Psoas muscle (tissue), 8 donors: ENCODE data around the gene UAP1L1. TPM values are rescaled to one million over a fixed set of nuclear protein-coding genes. Genes with fewer than 3 reads are reported as not detected.

ENCODE experiments used
- ATAC-seq, 4 donors: fragments of 200-7000 bp; cut with Tn5 transposase; one replicate each; pipeline ENCODE4 v1.9.1; 2020; ENCODE audit warnings: moderate library complexity in 3 of 4, mild to moderate bottlenecking in 2 of 4
- DNase-seq, 2 donors: peaks; one replicate each; pipeline ENCODE4 v3.0.0-alpha.2; 2020
- H3K27ac ChIP-seq: fragments of 200-600 bp; one replicate; pipeline ENCODE4 v1.8.0; 2022
- H3K27me3 ChIP-seq, 3 donors: fragments of 200-600 bp in 1 of 3; one replicate each; pipeline versions ENCODE4 v1.6.1 to v1.8.0; 2013 to 2022; ENCODE audit warnings: low read length in 2 of 3, mild to moderate bottlenecking in 2 of 3, moderate library complexity in 1 of 3; ENCODE audit not compliant: insufficient read depth in 3 of 3
- H3K36me3 ChIP-seq, 2 donors: fragments of 200-600 bp in 1 of 2; one replicate each; pipeline versions ENCODE4 v1.6.1 to v1.8.0; 2013 to 2022; ENCODE audit warnings: low read depth in 1 of 2, mild to moderate bottlenecking in 1 of 2, moderate library complexity in 1 of 2; ENCODE audit not compliant: insufficient read depth in 1 of 2
- H3K4me1 ChIP-seq: fragments of 200-600 bp; one replicate; pipeline ENCODE4 v1.8.0; 2022
- H3K4me3 ChIP-seq: fragments of 200-600 bp; one replicate; pipeline ENCODE4 v1.8.0; 2022; ENCODE audit warnings: mild to moderate bottlenecking
- H3K9me3 ChIP-seq: fragments of 200-600 bp; one replicate; pipeline ENCODE4 v1.8.0; 2022
- WGBS, 3 donors: extraction: QIAGEN DNeasy Blood & Tissue Kit; methylation state at CpG; one replicate each; pipeline versions ENCODE4 v1.1.6 to v1.1.7; 2013; 5-methylcytosine and 5-hydroxymethylcytosine counted together
- intact Hi-C, 2 donors: fragments of 100-400 bp; cut with DNase I; formaldehyde crosslinking; loops; one replicate each; pipeline versions ENCODE4 v1.11.0 to v1.14.2; 2022
- polyA plus RNA-seq, 3 donors: library from polyadenylated mRNA; stranded (reverse); fragments of 200-250 nt; gene quantifications; one replicate each; pipeline ENCODE4 v1.2.3, GENCODE V29; 2013
- total RNA-seq, 4 donors: library from RNA; stranded (reverse); fragmentation: NEBNext Ultra II Directional in 2 of 4; extraction: Animal tissue kit (Norgen Biotek cat#: 25700) in 2 of 4; gene quantifications; one replicate each; pipeline versions ENCODE4 v1.2.1 to v1.2.4, GENCODE V29; 2021 to 2023
- TF ChIP-seq, protein P1 (sequence below): fragments of 200-600 bp; IDR thresholded peaks from one replicate; pipeline ENCODE4 v1.8.0; 2022; ENCODE audit warnings: antibody characterized with exemption
- donor health status: healthy with polysubstance abuse.
- donor health status: DM: no; HTN: no; CAD: no; lungs with moderate emphysema.
- donor health status: Bipolar disorder and iron deficiency.
- donor health status: healthy.
- donor health status: DM: yes; HTN: yes; CAD: no.
- donor health status: DM: no; HTN: no; CAD: no.
- donor health status: DM: no; HTN: no; CAD: no.
- donor health status: DM: yes; HTN: yes; CAD: no.

The UAP1L1 gene
- total and polyA plus RNA-seq, 7 donors = 1.5 to 4.5 (median 2.4) TPM

DNA sequence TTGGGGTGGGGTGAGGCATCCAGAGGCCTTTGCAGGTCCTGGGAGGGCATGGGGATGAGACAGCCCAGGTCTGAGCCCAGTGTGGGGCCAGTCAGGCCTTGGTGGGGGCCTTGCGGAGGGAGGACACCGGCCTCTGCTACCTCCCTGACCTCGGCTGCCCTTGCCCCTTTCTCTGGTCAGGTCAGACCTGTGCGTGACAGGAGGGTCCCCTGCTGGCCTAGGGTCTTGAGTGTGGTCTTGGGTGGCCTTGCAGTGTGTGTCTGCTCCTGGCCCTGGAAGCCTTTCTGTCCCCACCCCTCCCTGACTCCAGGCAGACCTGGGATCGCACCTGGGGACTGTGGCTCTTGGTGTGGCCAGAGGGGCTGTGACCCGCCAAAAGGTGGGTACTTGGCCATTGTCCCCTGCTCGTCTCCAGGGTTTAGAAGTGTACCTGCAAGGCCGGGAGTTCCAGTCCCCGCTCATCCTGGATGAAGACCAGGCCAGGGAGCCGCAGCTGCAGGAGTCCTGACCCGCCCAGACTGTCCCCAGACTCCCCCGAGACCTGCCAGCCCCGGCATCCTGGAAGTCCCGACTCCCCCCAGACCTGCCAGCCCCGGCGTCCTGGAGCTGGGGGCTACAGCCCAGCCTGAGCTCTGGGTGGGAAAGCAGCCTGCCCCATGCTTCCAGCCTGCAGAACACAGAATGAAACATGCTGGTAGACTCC is 5.1 kb downstream of the UAP1L1 start:
- DNase-seq (no peak), ATAC-seq (no peak)
- peaks cover 0 to 9% of the 10 kb centered on the region in 2 donors for H3K36me3 ChIP-seq
- H3K4me3 ChIP-seq = no peak overlapping the region
- no peaks in the 10 kb centered on the region for H3K9me3 ChIP-seq
- TF ChIP-seq, protein P1, sequence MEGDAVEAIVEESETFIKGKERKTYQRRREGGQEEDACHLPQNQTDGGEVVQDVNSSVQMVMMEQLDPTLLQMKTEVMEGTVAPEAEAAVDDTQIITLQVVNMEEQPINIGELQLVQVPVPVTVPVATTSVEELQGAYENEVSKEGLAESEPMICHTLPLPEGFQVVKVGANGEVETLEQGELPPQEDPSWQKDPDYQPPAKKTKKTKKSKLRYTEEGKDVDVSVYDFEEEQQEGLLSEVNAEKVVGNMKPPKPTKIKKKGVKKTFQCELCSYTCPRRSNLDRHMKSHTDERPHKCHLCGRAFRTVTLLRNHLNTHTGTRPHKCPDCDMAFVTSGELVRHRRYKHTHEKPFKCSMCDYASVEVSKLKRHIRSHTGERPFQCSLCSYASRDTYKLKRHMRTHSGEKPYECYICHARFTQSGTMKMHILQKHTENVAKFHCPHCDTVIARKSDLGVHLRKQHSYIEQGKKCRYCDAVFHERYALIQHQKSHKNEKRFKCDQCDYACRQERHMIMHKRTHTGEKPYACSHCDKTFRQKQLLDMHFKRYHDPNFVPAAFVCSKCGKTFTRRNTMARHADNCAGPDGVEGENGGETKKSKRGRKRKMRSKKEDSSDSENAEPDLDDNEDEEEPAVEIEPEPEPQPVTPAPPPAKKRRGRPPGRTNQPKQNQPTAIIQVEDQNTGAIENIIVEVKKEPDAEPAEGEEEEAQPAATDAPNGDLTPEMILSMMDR = no peak
- intact Hi-C loops = no loop called here
- WGBS, 3 donors = 89 to 94% (median 93%) methylated on average over 16 of the region's 16 CpGs
- H3K27me3 ChIP-seq = peaks cover 0 to 4% (median 0%) of the 10 kb centered on the region in 3 donors
- peaks cover 10% of the 10 kb centered on the region for H3K4me1 ChIP-seq
- no peak overlapping the region for H3K27ac ChIP-seq

DNA sequence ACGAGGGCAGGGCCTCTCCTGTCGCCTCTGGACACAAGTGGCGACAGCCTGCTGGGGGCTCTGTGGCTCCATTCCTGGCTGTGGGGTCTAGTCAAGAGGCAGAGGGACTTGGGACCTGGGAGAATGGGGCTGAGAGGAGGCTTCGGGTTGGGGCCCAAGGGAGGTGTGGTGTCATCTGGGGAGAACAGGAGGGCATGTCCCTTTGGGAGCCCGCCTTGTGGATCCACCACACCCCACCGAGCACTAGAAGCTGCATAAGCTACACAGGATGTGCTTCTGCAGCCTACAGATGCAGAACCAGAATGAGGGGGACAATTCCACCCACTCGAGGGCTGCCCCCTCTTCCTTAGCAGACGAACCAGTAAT is 5.6 kb downstream of the UAP1L1 start:
- Histone ChIP-seq H3K36me3 (peaks cover 0 to 9% of the 10 kb centered on the region in 2 donors), H3K4me1 (peaks cover 13% of the 10 kb centered on the region), H3K27me3 (peaks cover 0 to 2% (median 0%) of the 10 kb centered on the region in 3 donors), H3K4me3 (no peak overlapping the region), H3K9me3 (no peaks in the 10 kb centered on the region), H3K27ac (no peak overlapping the region)
- intact Hi-C loops = no loop called here
- 84 to 91% (median 91%) methylated on average over 8 of the region's 8 CpGs for WGBS, 3 donors
- ATAC-seq = no peak
- TF ChIP-seq, protein P1 = no peak
- DNase-seq = no peak

DNA sequence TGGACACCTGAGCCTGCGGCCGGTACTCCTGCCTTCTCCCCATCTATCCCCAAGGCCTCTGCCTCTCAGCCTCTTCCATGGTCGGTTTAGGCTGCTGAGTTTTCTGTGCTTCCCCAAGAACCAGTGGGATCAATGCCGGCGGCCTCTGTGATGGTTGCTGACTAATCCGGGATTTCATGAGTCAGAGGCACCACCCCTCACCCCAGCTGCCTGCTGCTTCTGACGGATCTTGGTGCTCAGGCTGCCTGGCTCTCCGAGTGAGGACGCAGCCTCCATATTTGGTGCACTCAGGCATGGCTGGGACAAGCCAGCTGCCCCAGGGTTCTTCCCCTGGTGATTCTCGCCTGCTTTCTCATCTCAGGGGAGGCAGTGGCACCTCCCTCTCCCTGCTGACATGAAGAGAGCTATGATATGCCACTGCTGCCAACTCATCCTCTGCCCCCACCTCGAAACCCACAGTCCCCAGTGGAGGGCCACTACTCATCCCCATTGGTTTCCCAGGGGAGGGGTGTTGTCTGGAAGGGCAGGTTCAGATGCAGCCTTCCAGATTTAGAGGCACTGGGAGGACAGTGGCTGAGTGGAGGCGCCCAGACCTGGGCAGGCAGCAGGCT is 6.2 kb downstream of the UAP1L1 start:
- H3K27ac ChIP-seq = no peak overlapping the region
- H3K4me3 ChIP-seq = no peak overlapping the region
- ATAC-seq (no peak), DNase-seq (peak; percentile 75 to 79)
- H3K4me1 ChIP-seq = peaks cover 8% of the 10 kb centered on the region
- WGBS, 3 donors = 61 to 65% (median 63%) methylated on average over 12 of the region's 12 CpGs
- intact Hi-C loops = no loop called here
- H3K27me3 ChIP-seq = no peaks in the 10 kb centered on the region
- H3K36me3 ChIP-seq = peaks cover 0 to 12% of the 10 kb centered on the region in 2 donors
- H3K9me3 ChIP-seq = no peaks in the 10 kb centered on the region
- TF ChIP-seq, protein P1 = no peak

DNA sequence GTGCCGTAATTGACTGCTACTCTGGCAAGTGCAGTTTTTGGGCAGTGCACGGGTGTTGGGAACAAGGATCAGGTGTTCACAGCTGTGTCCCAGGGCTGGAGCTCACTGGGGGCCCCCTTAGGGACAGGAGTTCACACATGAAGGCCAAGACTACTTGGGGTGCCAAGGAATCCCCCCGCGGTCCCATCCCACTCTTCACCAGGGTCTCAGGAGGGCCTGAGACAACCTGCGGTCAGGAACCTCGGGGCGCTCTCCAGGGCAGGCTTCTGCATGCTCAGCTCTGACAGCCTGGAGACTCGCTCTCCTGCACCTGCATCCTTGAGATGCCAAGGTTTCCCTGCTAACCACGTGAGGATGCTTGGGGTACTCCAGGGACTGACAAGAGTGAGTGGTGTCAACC is 7.2 kb downstream of the UAP1L1 start:
- WGBS, 3 donors = 73 to 84% (median 78%) methylated on average over 9 of the region's 9 CpGs
- Histone ChIP-seq H3K27me3 (no peaks in the 10 kb centered on the region), H3K9me3 (no peaks in the 10 kb centered on the region), H3K4me3 (no peak overlapping the region), H3K27ac (no peak overlapping the region), H3K4me1 (peaks cover 8% of the 10 kb centered on the region), H3K36me3 (peaks cover 0 to 14% of the 10 kb centered on the region in 2 donors)
- no peak for ATAC-seq
- intact Hi-C loops = no loop called here
- no peak for DNase-seq
- TF ChIP-seq, protein P1 = no peak
